ENCODE measurements around the gene E2F4.

DNA sequence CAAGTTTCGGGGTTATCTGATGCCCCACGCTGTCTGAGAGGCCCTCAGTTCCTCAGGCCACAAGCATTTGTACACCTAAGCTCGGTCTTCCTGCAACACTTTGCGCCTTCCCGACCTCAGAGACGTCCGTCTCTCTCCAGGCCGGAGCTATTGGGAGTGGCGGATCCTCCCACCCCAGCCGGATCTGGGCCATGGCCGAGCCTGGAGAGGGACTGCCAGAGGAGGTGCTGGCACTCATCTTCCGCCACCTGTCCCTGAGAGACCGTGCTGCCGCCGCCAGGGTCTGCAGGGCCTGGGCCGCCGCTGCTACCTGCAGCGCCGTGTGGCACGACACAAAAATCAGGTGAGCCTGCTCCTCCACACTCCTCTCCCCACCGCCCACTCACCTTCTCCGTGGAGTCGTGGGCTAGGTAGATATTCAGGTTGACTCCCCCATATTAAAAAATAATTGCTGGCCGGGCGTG, 30.3 kb upstream of the E2F4 start:
- TF ChIP-seq, protein P1, sequence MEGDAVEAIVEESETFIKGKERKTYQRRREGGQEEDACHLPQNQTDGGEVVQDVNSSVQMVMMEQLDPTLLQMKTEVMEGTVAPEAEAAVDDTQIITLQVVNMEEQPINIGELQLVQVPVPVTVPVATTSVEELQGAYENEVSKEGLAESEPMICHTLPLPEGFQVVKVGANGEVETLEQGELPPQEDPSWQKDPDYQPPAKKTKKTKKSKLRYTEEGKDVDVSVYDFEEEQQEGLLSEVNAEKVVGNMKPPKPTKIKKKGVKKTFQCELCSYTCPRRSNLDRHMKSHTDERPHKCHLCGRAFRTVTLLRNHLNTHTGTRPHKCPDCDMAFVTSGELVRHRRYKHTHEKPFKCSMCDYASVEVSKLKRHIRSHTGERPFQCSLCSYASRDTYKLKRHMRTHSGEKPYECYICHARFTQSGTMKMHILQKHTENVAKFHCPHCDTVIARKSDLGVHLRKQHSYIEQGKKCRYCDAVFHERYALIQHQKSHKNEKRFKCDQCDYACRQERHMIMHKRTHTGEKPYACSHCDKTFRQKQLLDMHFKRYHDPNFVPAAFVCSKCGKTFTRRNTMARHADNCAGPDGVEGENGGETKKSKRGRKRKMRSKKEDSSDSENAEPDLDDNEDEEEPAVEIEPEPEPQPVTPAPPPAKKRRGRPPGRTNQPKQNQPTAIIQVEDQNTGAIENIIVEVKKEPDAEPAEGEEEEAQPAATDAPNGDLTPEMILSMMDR (IDR thresholded peaks at IDR 0.05 in 2 of 3, conservative IDR thresholded peaks at IDR 0.05 in 1 of 3; ENCODE audit: control insufficient read depth in 2 of 3, extremely low read depth in 1 of 3, insufficient read depth in 1 of 3, low read depth in 3 of 3, low read length in 3 of 3) = no peak
- TF ChIP-seq EP300 (IDR thresholded peaks at IDR 0.05; ENCODE audit: borderline replicate concordance in 1 of 2, control insufficient read depth in 1 of 2, low read depth in 2 of 2, low read length in 2 of 2) (no peak), EZH2 (IDR thresholded peaks at IDR 0.05; ENCODE audit: borderline replicate concordance, control insufficient read depth, low read depth, low read length) (no peak), POLR2A (IDR thresholded peaks at IDR 0.05; ENCODE audit: low read depth, low read length) (no peak), JUND (IDR thresholded peaks at IDR 0.05; ENCODE audit: low read depth, low read length) (no peak)
- TF ChIP-seq, protein P2, sequence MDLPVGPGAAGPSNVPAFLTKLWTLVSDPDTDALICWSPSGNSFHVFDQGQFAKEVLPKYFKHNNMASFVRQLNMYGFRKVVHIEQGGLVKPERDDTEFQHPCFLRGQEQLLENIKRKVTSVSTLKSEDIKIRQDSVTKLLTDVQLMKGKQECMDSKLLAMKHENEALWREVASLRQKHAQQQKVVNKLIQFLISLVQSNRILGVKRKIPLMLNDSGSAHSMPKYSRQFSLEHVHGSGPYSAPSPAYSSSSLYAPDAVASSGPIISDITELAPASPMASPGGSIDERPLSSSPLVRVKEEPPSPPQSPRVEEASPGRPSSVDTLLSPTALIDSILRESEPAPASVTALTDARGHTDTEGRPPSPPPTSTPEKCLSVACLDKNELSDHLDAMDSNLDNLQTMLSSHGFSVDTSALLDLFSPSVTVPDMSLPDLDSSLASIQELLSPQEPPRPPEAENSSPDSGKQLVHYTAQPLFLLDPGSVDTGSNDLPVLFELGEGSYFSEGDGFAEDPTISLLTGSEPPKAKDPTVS (IDR thresholded peaks at IDR 0.05; ENCODE audit: low read depth, low read length) = no peak
